NT2/D1 (cell line): ENCODE data around the gene NDNF.

Experiments used
- DNase-seq: peaks from one replicate; pipeline ENCODE4 v3.0.0-alpha.2; 2011; ENCODE audit warnings: low read depth, low spot score
- H3K27me3 ChIP-seq: 2 replicates; pipeline ENCODE4 v1.6.0; 2011; ENCODE audit warnings: mild to moderate bottlenecking; ENCODE audit not compliant: insufficient read length, insufficient read depth
- H3K36me3 ChIP-seq: 2 replicates; pipeline ENCODE4 v1.6.1; 2011; ENCODE audit warnings: mild to moderate bottlenecking, low read length, mixed read lengths; ENCODE audit not compliant: insufficient read depth, insufficient read length
- H3K4me1 ChIP-seq: 2 replicates; pipeline ENCODE4 v1.5.1; 2011; ENCODE audit not compliant: insufficient read depth, insufficient read length
- H3K4me3 ChIP-seq: 2 replicates; pipeline ENCODE4 v1.5.1; 2011; ENCODE audit warnings: low read depth; ENCODE audit not compliant: insufficient read length
- H3K9ac ChIP-seq: 2 replicates; pipeline ENCODE4 v1.6.0; 2011; ENCODE audit warnings: low read depth; ENCODE audit not compliant: insufficient read length
- H3K9me3 ChIP-seq: 2 replicates; pipeline ENCODE4 v1.5.1; 2011; ENCODE audit warnings: mild to moderate bottlenecking, low read length; ENCODE audit not compliant: insufficient read depth
- SUZ12 ChIP-seq: IDR thresholded peaks from 2 replicates; pipeline ENCODE4 v1.6.1; 2011; ENCODE audit not compliant: insufficient read length, insufficient read depth; ENCODE audit errors: extremely low read depth
- YY1 ChIP-seq: IDR thresholded peaks from 2 replicates; pipeline ENCODE4 v1.6.1; 2011; ENCODE audit not compliant: insufficient read length, insufficient read depth
- ZNF274 ChIP-seq: IDR thresholded peaks from 2 replicates; pipeline ENCODE4 v1.6.1; 2011; ENCODE audit warnings: mild to moderate bottlenecking, low read depth, low read length

NDNF gene

GRCh38 chr4:121070696-121071639, 1.4 kb downstream of the NDNF start:
- H3K36me3 ChIP-seq = no peaks in the 10 kb centered on the region
- no peaks in the 10 kb centered on the region for H3K9me3 ChIP-seq
- H3K4me1 ChIP-seq = no peaks in the 10 kb centered on the region
- peak overlapping the region; percentile 59 for H3K4me3 ChIP-seq
- DNase-seq = no peak
- peaks cover 48% of the 10 kb centered on the region for H3K27me3 ChIP-seq
- peak overlapping the region; percentile 70 for H3K9ac ChIP-seq
- TF ChIP-seq ZNF274 (no peak), SUZ12 (no peak), YY1 (no peak)

DNA sequence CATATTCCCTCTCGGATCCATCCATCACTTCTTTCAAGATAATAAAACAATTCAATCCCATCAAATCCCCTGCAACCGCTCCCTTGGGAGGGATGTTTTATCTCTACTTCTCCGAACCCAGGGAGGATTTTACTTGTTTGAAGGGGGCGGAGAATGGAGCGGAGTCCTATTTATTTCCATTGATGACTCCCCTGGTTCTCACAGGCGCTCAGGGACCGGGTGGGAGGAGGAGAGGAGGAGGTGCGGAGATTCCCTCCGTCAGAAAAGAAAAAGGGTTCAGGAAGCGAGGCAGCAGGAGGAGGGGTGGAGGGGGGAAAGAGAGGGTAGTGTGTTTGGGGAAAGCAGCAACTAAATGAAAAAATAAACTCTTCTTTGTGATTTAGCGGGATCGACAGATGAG, 2.1 kb downstream of the NDNF start:
- no peaks in the 10 kb centered on the region for H3K36me3 ChIP-seq
- H3K4me3 ChIP-seq = peak overlapping the region; percentile 59
- peaks cover 48% of the 10 kb centered on the region for H3K27me3 ChIP-seq
- no peak overlapping the region for H3K9ac ChIP-seq
- no peaks in the 10 kb centered on the region for H3K4me1 ChIP-seq
- H3K9me3 ChIP-seq = no peaks in the 10 kb centered on the region
- TF ChIP-seq YY1 (no peak), SUZ12 (no peak), ZNF274 (no peak)
- no peak for DNase-seq

DNA sequence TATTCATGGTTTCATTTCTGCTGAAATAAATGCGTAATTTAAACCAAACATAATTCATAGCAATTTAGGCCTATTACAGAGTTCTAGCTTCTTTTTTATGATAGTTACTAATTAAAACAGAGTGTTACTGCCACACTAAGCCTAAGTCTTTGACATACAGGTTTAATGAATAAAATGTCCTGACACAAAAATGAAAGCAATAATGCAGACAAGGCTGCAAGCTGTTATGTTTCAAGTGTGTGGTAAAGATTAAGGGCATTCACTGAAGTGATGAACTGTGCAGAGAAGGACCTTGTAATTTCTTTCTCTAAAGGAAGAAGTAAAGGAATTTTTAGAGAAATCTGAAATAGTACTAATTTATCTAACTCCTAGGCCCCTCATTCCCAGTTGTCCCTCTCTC, 2.9 kb downstream of the NDNF start:
- H3K36me3 ChIP-seq = no peaks in the 10 kb centered on the region
- H3K4me1 ChIP-seq = no peaks in the 10 kb centered on the region
- TF ChIP-seq YY1 (no peak), SUZ12 (no peak), ZNF274 (no peak)
- no peak overlapping the region for H3K4me3 ChIP-seq
- DNase-seq = no peak
- H3K27me3 ChIP-seq = peaks cover 40% of the 10 kb centered on the region
- H3K9me3 ChIP-seq = no peaks in the 10 kb centered on the region
- H3K9ac ChIP-seq = no peak overlapping the region

DNA sequence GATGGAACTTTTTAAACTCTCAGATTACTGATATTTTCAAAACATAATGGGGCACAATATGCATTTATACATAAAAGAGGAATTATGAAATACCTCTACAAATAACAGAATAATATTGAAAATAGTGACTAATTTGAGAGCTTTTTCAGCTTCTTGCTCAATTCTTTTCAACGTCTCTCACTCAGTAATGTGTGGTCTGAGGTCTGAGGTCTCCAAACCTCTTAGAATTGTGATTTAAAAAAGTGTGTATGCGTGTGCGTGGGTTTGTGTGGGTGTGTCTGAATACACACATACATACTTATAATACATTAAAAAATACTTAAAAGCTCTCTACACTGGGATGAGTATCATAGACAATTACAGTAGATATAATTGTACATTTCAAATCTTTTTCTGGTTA, 7.9 kb downstream of the NDNF start:
- no peak for DNase-seq
- Histone ChIP-seq H3K9me3 (no peaks in the 10 kb centered on the region), H3K4me3 (no peak overlapping the region), H3K4me1 (no peaks in the 10 kb centered on the region), H3K27me3 (peaks cover 5% of the 10 kb centered on the region), H3K36me3 (no peaks in the 10 kb centered on the region), H3K9ac (no peak overlapping the region)
- TF ChIP-seq SUZ12 (no peak), ZNF274 (no peak)

DNA sequence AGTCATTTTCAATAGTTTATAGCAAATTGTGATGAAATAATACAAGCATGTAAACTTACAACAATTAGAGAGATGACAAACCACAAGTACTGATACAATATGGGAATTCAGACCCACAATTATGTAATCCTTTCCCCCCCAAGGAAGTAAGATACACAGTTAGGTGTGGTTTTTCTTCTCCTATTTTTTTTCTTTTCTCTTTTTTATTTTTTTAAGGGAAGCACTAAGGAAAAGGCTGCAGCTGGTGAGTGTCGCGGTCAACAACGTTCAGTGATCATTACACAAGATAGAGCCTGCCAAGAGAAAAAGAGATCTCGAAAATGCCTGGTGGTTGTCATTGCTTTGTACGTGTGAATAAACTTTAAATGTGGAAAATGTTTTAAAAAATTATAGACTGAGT, 9.8 kb downstream of the NDNF start:
- no peak for DNase-seq
- Histone ChIP-seq H3K4me3 (no peak overlapping the region), H3K9ac (no peak overlapping the region), H3K27me3 (no peaks in the 10 kb centered on the region), H3K9me3 (no peaks in the 10 kb centered on the region), H3K36me3 (no peaks in the 10 kb centered on the region), H3K4me1 (no peaks in the 10 kb centered on the region)
- no peak for TF ChIP-seq ZNF274
- no peak for TF ChIP-seq YY1
- no peak for TF ChIP-seq SUZ12

DNA sequence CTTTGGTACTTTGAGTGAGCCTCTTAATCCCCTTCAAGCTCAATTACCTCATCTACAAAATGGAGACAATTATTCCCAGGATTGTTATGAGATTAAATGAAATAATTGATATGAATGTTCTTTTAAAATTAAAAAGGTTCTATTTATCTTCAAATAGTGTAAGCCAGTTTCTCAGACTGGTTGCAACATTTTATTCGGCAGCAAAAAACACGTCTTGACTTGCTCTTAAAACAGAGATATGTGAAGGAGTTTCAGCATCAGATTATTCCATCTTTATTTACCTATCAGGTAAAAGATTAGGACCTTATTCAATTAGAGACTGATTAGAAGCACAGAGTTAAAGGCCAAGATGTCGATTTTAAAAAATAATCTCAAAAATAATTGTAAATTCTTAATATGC, 10.5 kb downstream of the NDNF start:
- H3K9me3 ChIP-seq = no peaks in the 10 kb centered on the region
- H3K4me1 ChIP-seq = no peaks in the 10 kb centered on the region
- TF ChIP-seq ZNF274 (no peak), YY1 (no peak), SUZ12 (no peak)
- no peaks in the 10 kb centered on the region for H3K27me3 ChIP-seq
- no peak for DNase-seq
- no peak overlapping the region for H3K9ac ChIP-seq
- no peak overlapping the region for H3K4me3 ChIP-seq
- no peaks in the 10 kb centered on the region for H3K36me3 ChIP-seq

DNA sequence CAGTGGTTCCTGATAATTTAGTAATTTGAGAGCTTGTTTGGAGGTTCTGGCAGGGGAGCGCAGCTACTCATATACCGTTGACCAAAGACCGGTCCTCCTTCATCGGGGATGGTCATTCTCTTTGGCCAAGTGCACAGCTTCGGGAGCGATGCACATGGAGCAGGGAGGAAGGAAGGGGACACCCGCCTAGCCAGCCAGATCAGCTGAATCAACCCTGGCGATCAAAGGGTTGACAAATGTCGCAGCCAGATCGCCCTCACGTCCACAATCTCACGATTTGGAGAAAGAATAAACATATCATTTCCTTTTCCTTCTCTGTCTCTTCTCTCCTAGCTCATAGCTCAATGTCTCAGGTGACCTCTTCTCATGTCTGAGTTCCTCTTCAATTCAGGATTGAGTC, 11.1 kb downstream of the NDNF start:
- no peaks in the 10 kb centered on the region for H3K27me3 ChIP-seq
- no peak overlapping the region for H3K4me3 ChIP-seq
- DNase-seq = no peak
- H3K9ac ChIP-seq = no peak overlapping the region
- TF ChIP-seq ZNF274 (no peak), YY1 (no peak), SUZ12 (no peak)
- H3K4me1 ChIP-seq = no peaks in the 10 kb centered on the region
- no peaks in the 10 kb centered on the region for H3K9me3 ChIP-seq
- H3K36me3 ChIP-seq = no peaks in the 10 kb centered on the region
